CD14-positive monocyte (primary cell): Measurements from ENCODE around the gene CARMIL1. TPM values are rescaled to one million over a fixed set of nuclear protein-coding genes. Genes with fewer than 3 reads are reported as not detected.
"Not testable (repeated sequence)": the region's sequence is repeated elsewhere in the genome, so short reads cannot be mapped to it uniquely, and the experiment has no call there.

Experiments
- DNase-seq, 3 donors: peaks; one replicate each; pipeline ENCODE4 v3.0.0-alpha.2; 2011 to 2022
- H2AFZ ChIP-seq: 2 replicates; pipeline ENCODE4 v1.6.0; 2012; ENCODE audit warnings: mild to moderate bottlenecking, low read depth, low read length, inconsistent platforms; ENCODE audit not compliant: insufficient read depth, poor library complexity, severe bottlenecking
- H3K27ac ChIP-seq, 2 donors: 1 replicate in 1 of 2; 2 replicates in 1 of 2; pipeline ENCODE4 v1.5.1; 2012 to 2013; ENCODE audit warnings: low read length in 2 of 2, control low read depth in 1 of 2, inconsistent platforms in 1 of 2, low read depth in 1 of 2, mild to moderate bottlenecking in 1 of 2
- H3K27me3 ChIP-seq, 2 donors: one replicate each; pipeline versions ENCODE4 v1.6.0 to v1.6.1; 2011 to 2013; ENCODE audit warnings: low read length in 2 of 2; ENCODE audit not compliant: control insufficient read depth in 2 of 2, insufficient read depth in 2 of 2
- H3K36me3 ChIP-seq, 2 donors: replicated peaks in 1 of 2; 1 replicate in 1 of 2; 2 replicates in 1 of 2; pipeline versions ENCODE4 v1.5.1 to v1.6.1; 2012 to 2013; ENCODE audit warnings: low read length in 2 of 2, control low read depth in 1 of 2, inconsistent platforms in 1 of 2, mild to moderate bottlenecking in 1 of 2; ENCODE audit not compliant: insufficient read depth in 2 of 2, control insufficient read depth in 1 of 2
- H3K4me1 ChIP-seq, 2 donors: 1 replicate in 1 of 2; 2 replicates in 1 of 2; pipeline versions ENCODE4 v1.5.1 to v1.6.1; 2012 to 2013; ENCODE audit warnings: low read length in 2 of 2, control low read depth in 1 of 2, inconsistent platforms in 1 of 2, mild to moderate bottlenecking in 1 of 2, moderate library complexity in 1 of 2; ENCODE audit not compliant: insufficient read depth in 2 of 2, control insufficient read depth in 1 of 2
- H3K4me2 ChIP-seq: replicated peaks from 2 replicates; pipeline ENCODE3; 2012; ENCODE audit warnings: low read length, moderate library complexity, mild to moderate bottlenecking; ENCODE audit not compliant: poor library complexity, severe bottlenecking; ENCODE audit errors: extremely low read depth
- H3K4me3 ChIP-seq, 3 experiments: fragments of 200-600 bp in 1 of 3; sonication (generic) in 1 of 3; replicated peaks in 1 of 3; 1 replicate in 2 of 3; 2 replicates in 1 of 3; pipeline ENCODE4 v1.5.1; 2011 to 2013; ENCODE audit warnings: low read length in 3 of 3, mild to moderate bottlenecking in 3 of 3, control low read depth in 2 of 3, low read depth in 2 of 3, inconsistent platforms in 1 of 3, moderate library complexity in 1 of 3
- H3K79me2 ChIP-seq: 2 replicates; pipeline ENCODE4 v1.6.0; 2012; ENCODE audit warnings: mild to moderate bottlenecking, control low read depth, inconsistent platforms, low read length, moderate library complexity; ENCODE audit not compliant: insufficient read depth
- H3K9ac ChIP-seq: 2 replicates; pipeline ENCODE4 v1.6.0; 2017; ENCODE audit warnings: low read length, mild to moderate bottlenecking; ENCODE audit not compliant: insufficient read depth, poor library complexity, severe bottlenecking
- H3K9me3 ChIP-seq, 2 donors: replicated peaks in 1 of 2; 1 replicate in 1 of 2; 2 replicates in 1 of 2; pipeline versions ENCODE4 v1.5.1 to v1.6.1; 2012 to 2013; ENCODE audit warnings: low read length in 2 of 2, control low read depth in 1 of 2; ENCODE audit not compliant: control insufficient read depth in 1 of 2, insufficient read depth in 1 of 2
- H4K20me1 ChIP-seq: 2 replicates; pipeline ENCODE4 v1.6.0; 2012; ENCODE audit warnings: mild to moderate bottlenecking, low read length, control low read depth, moderate library complexity; ENCODE audit not compliant: insufficient read depth
- H3K27ac Mint-ChIP-seq, 7 donors: one replicate each; pipeline ENCODE4 v1.8.0; 2020; ENCODE audit warnings: mild to moderate bottlenecking in 7 of 7, mixed read lengths in 7 of 7, moderate library complexity in 6 of 7, inconsistent platforms in 2 of 7
- H3K27me3 Mint-ChIP-seq, 3 donors: one replicate each; pipeline ENCODE4 v1.8.0; 2021 to 2022; ENCODE audit warnings: low read depth in 3 of 3, mild to moderate bottlenecking in 3 of 3, mixed read lengths in 3 of 3, moderate library complexity in 3 of 3, inconsistent platforms in 1 of 3
- H3K36me3 Mint-ChIP-seq, 2 donors: one replicate each; pipeline ENCODE4 v1.8.0; 2020; ENCODE audit warnings: mixed read lengths in 2 of 2, inconsistent platforms in 1 of 2, mild to moderate bottlenecking in 1 of 2
- H3K4me1 Mint-ChIP-seq: one replicate; pipeline ENCODE4 v1.8.0; 2020; ENCODE audit warnings: mild to moderate bottlenecking, mixed read lengths
- H3K4me3 Mint-ChIP-seq, 2 donors: one replicate each; pipeline ENCODE4 v1.8.0; 2020; ENCODE audit warnings: mild to moderate bottlenecking in 2 of 2, mixed read lengths in 2 of 2, moderate library complexity in 1 of 2
- H3K9me3 Mint-ChIP-seq, 7 donors: one replicate each; pipeline ENCODE4 v1.8.0; 2020 to 2022; ENCODE audit warnings: mixed read lengths in 7 of 7, mild to moderate bottlenecking in 6 of 7, moderate library complexity in 6 of 7, inconsistent platforms in 2 of 7
- CTCF ChIP-seq: fragments of 200-600 bp; IDR thresholded peaks from one replicate; pipeline ENCODE4 v1.8.0; 2022; ENCODE audit warnings: antibody characterized with exemption, mild to moderate bottlenecking
- WGBS: methylation state at CpG from one replicate; pipeline ENCODE4 v1.1.5; 2013; ENCODE audit warnings: missing lambda C conversion rate; ENCODE audit not compliant: insufficient coverage; 5-methylcytosine and 5-hydroxymethylcytosine counted together
- intact Hi-C, 2 donors: fragments of 100-400 bp; cut with micrococcal nuclease; formaldehyde crosslinking; loops; one replicate each; pipeline versions ENCODE4 v1.15.0 to v1.15.1; 2023
- polyA plus RNA-seq, 3 donors: library from polyadenylated mRNA; depleted of rRNA in 1 of 3; unstranded in 2 of 3; stranded (reverse) in 1 of 3; fragments of 300-500 nt in 2 of 3; fragments of >200 nt in 1 of 3; fragmentation: Illumina TruSeq in 2 of 3; gene quantifications; 1 replicate in 2 of 3; 2 replicates in 1 of 3; pipeline ENCODE4 v1.2.3, GENCODE V29; 2012 to 2021

CARMIL1 gene
- polyA plus RNA-seq, 3 donors, result 0.30 to 0.49 (median 0.41) TPM

- Mint-ChIP-seq H3K4me3 (no peak overlapping the region), H3K9me3 (peaks cover 19 to 45% (median 35%) of the 10 kb centered on the region in 7 donors), H3K27ac (peak overlapping the region in 1 of 7 donors; percentile 33), H3K36me3 (peaks cover 2% of the 10 kb centered on the region in 2 donors), H3K27me3 (peaks cover 0 to 2% (median 0%) of the 10 kb centered on the region in 3 donors), H3K4me1 (no peaks in the 10 kb centered on the region)
- no peak overlapping the region for H3K27ac ChIP-seq
- no peaks in the 10 kb centered on the region for H3K4me1 ChIP-seq
- no peaks in the 10 kb centered on the region for H3K36me3 ChIP-seq
- intact Hi-C loops, result no loop called here
- no peak overlapping the region for H3K9ac ChIP-seq
- DNase-seq, result no peak
- 100% methylated on average over 1 of the region's 1 CpG for WGBS
- H2AFZ ChIP-seq, result no peak overlapping the region
- H3K79me2 ChIP-seq, result no peaks in the 10 kb centered on the region
- no peaks in the 10 kb centered on the region for H3K27me3 ChIP-seq
- H3K4me3 ChIP-seq, result no peak overlapping the region
- no peak for TF ChIP-seq CTCF
- H4K20me1 ChIP-seq, result no peaks in the 10 kb centered on the region
- peaks cover 13 to 25% of the 10 kb centered on the region in 2 donors for H3K9me3 ChIP-seq
- no peak overlapping the region for H3K4me2 ChIP-seq
These were observed 98.5 kb downstream of the CARMIL1 start for GRCh38 chr6:25377664-25378063.

- 100% methylated on average over 1 of the region's 1 CpG for WGBS
- TF ChIP-seq CTCF, result no peak
- Histone ChIP-seq H3K36me3 (no peaks in the 10 kb centered on the region), H3K4me1 (no peaks in the 10 kb centered on the region), H3K79me2 (no peaks in the 10 kb centered on the region), H3K27me3 (no peaks in the 10 kb centered on the region), H3K4me2 (no peak overlapping the region), H3K4me3 (no peak overlapping the region), H3K9ac (no peak overlapping the region), H3K9me3 (peaks cover 6 to 22% of the 10 kb centered on the region in 2 donors), H2AFZ (no peak overlapping the region), H3K27ac (no peak overlapping the region), H4K20me1 (no peaks in the 10 kb centered on the region)
- DNase-seq, result no peak
- Mint-ChIP-seq H3K9me3 (peaks cover 10 to 21% (median 13%) of the 10 kb centered on the region in 7 donors), H3K4me3 (no peak overlapping the region), H3K4me1 (no peaks in the 10 kb centered on the region), H3K27ac (peak overlapping the region in 1 of 7 donors; percentile 52), H3K27me3 (no peaks in the 10 kb centered on the region), H3K36me3 (peaks cover 0 to 5% of the 10 kb centered on the region in 2 donors)
- intact Hi-C loops, result no loop called here
These were observed 101.9 kb downstream of the CARMIL1 start for GRCh38 chr6:25381077-25381476.

- intact Hi-C loops, H2AFZ ChIP-seq, H3K36me3 ChIP-seq, H3K4me3 Mint-ChIP-seq, H3K27me3 Mint-ChIP-seq, H3K79me2 ChIP-seq, H3K27ac Mint-ChIP-seq, H3K4me2 ChIP-seq, H3K27me3 ChIP-seq, H3K4me1 ChIP-seq, DNase-seq, H3K4me3 ChIP-seq, H3K27ac ChIP-seq, H3K4me1 Mint-ChIP-seq, H3K36me3 Mint-ChIP-seq, H3K9ac ChIP-seq, H4K20me1 ChIP-seq: not testable (repeated sequence)
- H3K9me3 ChIP-seq, result peaks cover 6 to 10% of the 10 kb centered on the region in 2 donors
- H3K9me3 Mint-ChIP-seq, result peaks cover 5 to 12% (median 9%) of the 10 kb centered on the region in 7 donors
- WGBS, result 98% methylated on average over 8 of the region's 8 CpGs
These were observed 103.3 kb downstream of the CARMIL1 start for GRCh38 chr6:25382476-25382875.
